Measurements from ENCODE around the gene CREB5.

- TF ChIP-seq CTCF (IDR thresholded peaks at IDR 0.05; ENCODE audit: extremely low read depth in 1 of 2, insufficient read depth in 1 of 2, low read depth in 1 of 2, low read length in 2 of 2) (no peak), MAX (IDR thresholded peaks at IDR 0.05; ENCODE audit: insufficient read depth, insufficient read length) (no peak), EZH2 (IDR thresholded peaks at IDR 0.05; ENCODE audit: borderline replicate concordance, low read depth, low read length, severe bottlenecking) (no peak), JUN (IDR thresholded peaks at IDR 0.05; ENCODE audit: borderline replicate concordance, insufficient read depth, insufficient read length, low read depth) (no peak), POLR2AphosphoS5 (IDR thresholded peaks at IDR 0.05; ENCODE audit: insufficient read depth, low read depth, low read length) (no peak), POLR2A (IDR thresholded peaks at IDR 0.05; ENCODE audit: low read depth, low read length) (no peak)
Observed at GRCh38 chr7:28406192-28406591, 6.1 kb upstream of the CREB5 start.

All from endothelial cell of umbilical vein (primary cell).